GM03348 (cell line): Measurements from ENCODE around the gene BBOF1.

Experiments used
- DNase-seq: peaks from one replicate; pipeline ENCODE4 v3.0.0; 2012; ENCODE audit warnings: low spot score

The BBOF1 gene

GRCh38 chr14:74089251-74090020, 70.3 kb downstream of the BBOF1 start:
- no peak for DNase-seq

- no peak for DNase-seq
These were observed 86.2 kb downstream of the BBOF1 start for GRCh38 chr14:74105381-74105780.

- no peak for DNase-seq
These were observed 90.2 kb downstream of the BBOF1 start for GRCh38 chr14:74109369-74109768.

- peak; percentile 80 for DNase-seq
These were observed 92.5 kb downstream of the BBOF1 start for GRCh38 chr14:74111395-74112216.
